Stomach smooth muscle (tissue), 2 donors: Measurements from ENCODE around the gene EBF3.

Experiments
- H3K27ac ChIP-seq: one replicate; pipeline ENCODE4 v1.7.0; 2013; ENCODE audit warnings: mild to moderate bottlenecking, low read length, inconsistent platforms
- H3K27me3 ChIP-seq, 2 donors: one replicate each; pipeline ENCODE4 v1.7.0; 2013; ENCODE audit warnings: low read length in 2 of 2; ENCODE audit not compliant: insufficient read depth in 2 of 2, control insufficient read depth in 1 of 2
- H3K36me3 ChIP-seq, 2 donors: one replicate each; pipeline ENCODE4 v1.7.0; 2013; ENCODE audit warnings: low read length in 2 of 2; ENCODE audit not compliant: control insufficient read depth in 2 of 2, insufficient read depth in 2 of 2
- H3K4me1 ChIP-seq: one replicate; pipeline ENCODE4 v1.7.0; 2013; ENCODE audit warnings: low read length; ENCODE audit not compliant: control insufficient read depth, insufficient read depth
- H3K4me3 ChIP-seq, 2 donors: one replicate each; pipeline ENCODE4 v1.7.0; 2013; ENCODE audit warnings: low read length in 2 of 2
- H3K9ac ChIP-seq, 2 donors: one replicate each; pipeline ENCODE4 v1.7.0; 2013; ENCODE audit warnings: low read length in 2 of 2, mild to moderate bottlenecking in 1 of 2
- H3K9me3 ChIP-seq, 2 donors: one replicate each; pipeline ENCODE4 v1.7.0; 2013; ENCODE audit warnings: low read length in 2 of 2; ENCODE audit not compliant: control insufficient read depth in 2 of 2
- donor health status: healthy.
- donor health status: Pancreatic carcinoma.

Gene EBF3

GRCh38 chr10:129854796-129855705 is 109.0 kb downstream of the EBF3 start:
- Histone ChIP-seq H3K36me3 (no peaks in the 10 kb centered on the region), H3K4me1 (no peaks in the 10 kb centered on the region), H3K27ac (no peak overlapping the region), H3K4me3 (no peak overlapping the region), H3K9me3 (peaks cover 6 to 19% of the 10 kb centered on the region in 2 donors), H3K9ac (no peak overlapping the region), H3K27me3 (peaks cover 4 to 8% of the 10 kb centered on the region in 2 donors)

DNA sequence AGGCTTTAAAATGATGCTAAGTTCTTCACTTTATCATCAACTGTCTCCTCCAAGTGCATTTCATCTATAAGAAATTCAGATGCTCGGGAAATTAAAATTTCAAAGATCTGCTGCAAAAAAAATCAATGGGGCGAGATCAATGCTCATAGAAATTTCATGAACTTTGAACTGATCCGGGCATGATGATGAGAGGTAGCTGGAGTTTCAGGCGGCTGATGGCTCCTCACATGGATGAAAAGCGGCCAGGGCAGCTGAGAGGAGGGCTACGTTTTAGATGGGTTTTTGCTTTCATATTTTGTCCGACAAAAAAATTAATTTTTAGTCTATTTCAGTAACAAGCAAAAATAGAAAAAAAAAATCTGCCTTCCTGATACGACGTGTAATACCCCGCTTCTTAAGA is 109.9 kb downstream of the EBF3 start:
- Histone ChIP-seq H3K27me3 (peaks cover 4 to 8% of the 10 kb centered on the region in 2 donors), H3K9ac (no peak overlapping the region), H3K9me3 (peaks cover 6 to 19% of the 10 kb centered on the region in 2 donors), H3K27ac (no peak overlapping the region), H3K4me3 (no peak overlapping the region), H3K4me1 (no peaks in the 10 kb centered on the region), H3K36me3 (no peaks in the 10 kb centered on the region)

GRCh38 chr10:129853562-129853903 is 110.5 kb downstream of the EBF3 start:
- Histone ChIP-seq H3K9ac (no peak overlapping the region), H3K9me3 (peaks cover 6 to 19% of the 10 kb centered on the region in 2 donors), H3K27me3 (peaks cover 4 to 8% of the 10 kb centered on the region in 2 donors), H3K4me3 (no peak overlapping the region), H3K27ac (no peak overlapping the region), H3K36me3 (no peaks in the 10 kb centered on the region), H3K4me1 (no peaks in the 10 kb centered on the region)

DNA sequence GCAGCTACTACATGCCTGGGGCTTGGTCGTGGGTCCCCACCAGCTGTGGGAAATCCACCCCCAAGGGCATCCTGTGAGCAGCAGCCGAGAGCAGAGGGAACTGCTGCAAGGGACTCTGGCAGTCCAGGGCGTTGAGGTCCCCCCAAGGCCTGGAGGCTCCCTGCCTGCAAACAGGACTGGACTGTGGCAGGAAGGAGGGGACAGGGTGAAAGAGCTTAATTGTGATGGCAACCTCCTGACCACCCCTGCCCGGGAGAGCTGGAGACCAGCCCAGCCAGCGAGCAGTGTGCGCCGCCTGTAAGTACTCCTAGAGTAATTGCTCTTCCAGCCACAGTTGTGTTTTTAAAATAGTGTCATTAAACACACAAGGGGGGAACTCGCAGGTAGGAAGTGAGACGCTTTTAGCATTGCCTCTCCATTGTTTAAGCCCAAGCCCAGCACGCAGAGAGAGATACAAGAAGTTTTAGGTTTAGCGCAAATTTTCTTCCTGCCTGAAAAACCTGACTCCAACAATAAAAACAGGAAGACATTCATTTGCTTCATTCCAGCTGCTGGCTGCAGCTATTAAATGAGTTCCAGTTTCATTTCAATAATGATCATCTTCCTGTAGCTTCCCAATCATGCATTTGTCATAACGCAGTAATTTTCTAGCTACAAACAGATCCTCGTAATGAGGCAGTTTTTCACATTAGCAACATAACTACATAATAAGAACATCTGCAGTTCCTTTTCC is 111.1 kb downstream of the EBF3 start:
- H3K36me3 ChIP-seq = no peaks in the 10 kb centered on the region
- H3K9me3 ChIP-seq = peaks cover 6 to 18% of the 10 kb centered on the region in 2 donors
- H3K9ac ChIP-seq = no peak overlapping the region
- peaks cover under 1 to 8% of the 10 kb centered on the region in 2 donors for H3K27me3 ChIP-seq
- H3K27ac ChIP-seq = no peak overlapping the region
- no peaks in the 10 kb centered on the region for H3K4me1 ChIP-seq
- H3K4me3 ChIP-seq = no peak overlapping the region

GRCh38 chr10:129851941-129852640 is 112.0 kb downstream of the EBF3 start:
- H3K4me3 ChIP-seq = no peak overlapping the region
- peaks cover 6 to 9% of the 10 kb centered on the region in 2 donors for H3K9me3 ChIP-seq
- H3K9ac ChIP-seq = no peak overlapping the region
- H3K4me1 ChIP-seq = no peaks in the 10 kb centered on the region
- H3K27ac ChIP-seq = no peak overlapping the region
- no peaks in the 10 kb centered on the region for H3K36me3 ChIP-seq
- H3K27me3 ChIP-seq = peaks cover 0 to 4% of the 10 kb centered on the region in 2 donors

DNA sequence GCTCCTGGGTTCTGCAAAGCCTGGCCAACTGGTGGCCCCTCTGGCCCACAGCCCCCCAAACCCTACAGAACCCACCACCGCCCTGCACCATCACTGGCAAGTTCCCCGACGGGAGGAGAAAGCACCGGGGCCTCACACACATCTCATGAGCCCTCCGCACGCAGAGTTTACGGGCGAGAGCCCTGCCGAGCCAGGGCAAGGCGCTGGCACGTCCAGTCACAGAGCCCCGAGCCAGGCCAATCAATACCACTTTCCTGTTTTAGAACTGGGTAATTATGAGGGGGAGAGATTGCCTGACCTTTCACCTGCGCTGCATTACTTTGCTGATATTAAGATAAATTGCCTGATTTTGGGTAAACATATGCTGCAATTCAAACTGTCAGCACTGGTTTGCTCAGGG is 113.3 kb downstream of the EBF3 start:
- H3K9ac ChIP-seq = no peak overlapping the region
- peaks cover 0 to 1% of the 10 kb centered on the region in 2 donors for H3K9me3 ChIP-seq
- H3K4me1 ChIP-seq = no peaks in the 10 kb centered on the region
- H3K36me3 ChIP-seq = no peaks in the 10 kb centered on the region
- no peak overlapping the region for H3K4me3 ChIP-seq
- H3K27me3 ChIP-seq = peaks cover 0 to 4% of the 10 kb centered on the region in 2 donors
- no peak overlapping the region for H3K27ac ChIP-seq

DNA sequence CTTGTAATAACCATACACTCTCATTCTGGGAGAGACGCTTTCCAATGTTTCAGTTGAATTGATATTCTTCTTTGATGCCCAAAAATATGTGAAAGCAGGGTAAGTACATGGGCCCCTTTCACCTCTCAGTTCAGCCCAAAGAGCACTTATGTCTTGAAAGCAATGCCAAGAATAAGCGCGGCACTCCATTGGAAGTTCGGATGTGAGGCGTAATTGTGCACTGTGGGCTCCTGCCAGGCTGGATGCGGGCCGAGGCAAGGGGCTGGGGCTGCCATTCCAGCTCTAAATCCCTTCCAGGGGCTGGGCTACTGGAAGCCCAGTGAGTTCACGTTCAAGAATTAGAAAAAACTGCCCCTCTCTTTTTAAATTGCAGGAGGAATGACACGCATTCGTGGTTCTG is 113.8 kb downstream of the EBF3 start:
- H3K9me3 ChIP-seq = no peaks in the 10 kb centered on the region
- no peaks in the 10 kb centered on the region for H3K4me1 ChIP-seq
- no peak overlapping the region for H3K9ac ChIP-seq
- H3K4me3 ChIP-seq = no peak overlapping the region
- no peaks in the 10 kb centered on the region for H3K36me3 ChIP-seq
- H3K27ac ChIP-seq = no peak overlapping the region
- peaks cover 0 to 4% of the 10 kb centered on the region in 2 donors for H3K27me3 ChIP-seq

GRCh38 chr10:129849853-129850252 is 114.2 kb downstream of the EBF3 start:
- no peaks in the 10 kb centered on the region for H3K4me1 ChIP-seq
- no peaks in the 10 kb centered on the region for H3K9me3 ChIP-seq
- peaks cover 0 to 4% of the 10 kb centered on the region in 2 donors for H3K27me3 ChIP-seq
- H3K36me3 ChIP-seq = no peaks in the 10 kb centered on the region
- no peak overlapping the region for H3K9ac ChIP-seq
- no peak overlapping the region for H3K27ac ChIP-seq
- no peak overlapping the region for H3K4me3 ChIP-seq

DNA sequence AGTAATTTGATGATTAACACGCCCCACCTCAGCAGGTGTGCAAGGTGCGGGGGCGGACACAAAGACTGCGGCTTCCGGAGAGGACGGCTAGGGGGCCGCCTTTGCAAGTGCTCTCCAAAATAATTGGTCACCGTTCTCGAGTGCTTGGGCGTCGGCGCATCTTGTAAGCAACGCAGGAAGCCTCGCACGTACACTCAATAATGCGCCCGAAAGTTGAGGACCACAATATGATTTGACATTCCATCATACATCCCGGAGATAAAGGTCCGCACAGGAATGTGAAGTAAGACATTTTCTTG is 114.7 kb downstream of the EBF3 start:
- H3K9me3 ChIP-seq = no peaks in the 10 kb centered on the region
- peaks cover 0 to 4% of the 10 kb centered on the region in 2 donors for H3K27me3 ChIP-seq
- H3K4me1 ChIP-seq = no peaks in the 10 kb centered on the region
- H3K4me3 ChIP-seq = no peak overlapping the region
- no peaks in the 10 kb centered on the region for H3K36me3 ChIP-seq
- H3K9ac ChIP-seq = no peak overlapping the region
- H3K27ac ChIP-seq = no peak overlapping the region

DNA sequence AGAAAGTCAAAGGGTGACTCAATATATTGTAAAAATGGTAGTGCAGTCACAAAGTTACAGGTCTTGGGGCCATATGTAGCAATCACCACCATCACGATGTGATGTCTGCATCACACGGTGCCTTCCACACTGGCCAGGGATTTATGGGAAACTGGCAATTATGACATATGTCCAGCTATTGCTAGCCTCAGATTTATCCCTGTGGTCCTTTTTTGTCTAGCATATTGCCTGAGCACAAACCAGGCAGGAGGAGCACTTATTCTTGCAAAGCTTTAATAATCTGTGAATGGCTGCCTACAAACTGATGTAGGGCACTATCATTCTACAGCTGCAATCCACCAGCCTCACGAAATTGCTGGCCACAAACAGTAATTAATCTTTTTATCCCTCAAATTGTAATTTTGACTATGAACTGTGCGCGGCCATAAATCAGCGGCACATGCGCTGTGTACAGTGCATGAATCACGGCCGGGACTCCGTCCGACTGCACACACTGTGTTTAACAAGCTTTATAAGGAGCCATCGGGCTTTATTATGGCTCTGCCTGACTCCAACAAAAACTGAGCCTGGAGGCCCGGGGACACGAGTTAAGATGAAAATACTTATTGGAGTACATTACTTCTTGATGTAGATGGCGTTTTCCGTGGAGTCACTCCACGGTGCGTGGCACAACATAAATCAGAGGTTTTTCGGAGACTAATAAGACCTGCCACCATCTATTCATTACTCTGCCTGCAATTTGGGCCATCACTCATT is 115.2 kb downstream of the EBF3 start:
- Histone ChIP-seq H3K9me3 (no peaks in the 10 kb centered on the region), H3K9ac (no peak overlapping the region), H3K4me1 (no peaks in the 10 kb centered on the region), H3K36me3 (no peaks in the 10 kb centered on the region), H3K4me3 (no peak overlapping the region), H3K27me3 (peaks cover 0 to 4% of the 10 kb centered on the region in 2 donors), H3K27ac (no peak overlapping the region)
